COLO668 (cell line): ENCODE data around the gene ZNF366.

ENCODE experiments used
- DNase-seq: peaks from one replicate; lab custom pipeline; 2025; ENCODE audit not compliant: unreplicated experiment; lab: John Stamatoyannopoulos, UW

Gene ZNF366, protein sequence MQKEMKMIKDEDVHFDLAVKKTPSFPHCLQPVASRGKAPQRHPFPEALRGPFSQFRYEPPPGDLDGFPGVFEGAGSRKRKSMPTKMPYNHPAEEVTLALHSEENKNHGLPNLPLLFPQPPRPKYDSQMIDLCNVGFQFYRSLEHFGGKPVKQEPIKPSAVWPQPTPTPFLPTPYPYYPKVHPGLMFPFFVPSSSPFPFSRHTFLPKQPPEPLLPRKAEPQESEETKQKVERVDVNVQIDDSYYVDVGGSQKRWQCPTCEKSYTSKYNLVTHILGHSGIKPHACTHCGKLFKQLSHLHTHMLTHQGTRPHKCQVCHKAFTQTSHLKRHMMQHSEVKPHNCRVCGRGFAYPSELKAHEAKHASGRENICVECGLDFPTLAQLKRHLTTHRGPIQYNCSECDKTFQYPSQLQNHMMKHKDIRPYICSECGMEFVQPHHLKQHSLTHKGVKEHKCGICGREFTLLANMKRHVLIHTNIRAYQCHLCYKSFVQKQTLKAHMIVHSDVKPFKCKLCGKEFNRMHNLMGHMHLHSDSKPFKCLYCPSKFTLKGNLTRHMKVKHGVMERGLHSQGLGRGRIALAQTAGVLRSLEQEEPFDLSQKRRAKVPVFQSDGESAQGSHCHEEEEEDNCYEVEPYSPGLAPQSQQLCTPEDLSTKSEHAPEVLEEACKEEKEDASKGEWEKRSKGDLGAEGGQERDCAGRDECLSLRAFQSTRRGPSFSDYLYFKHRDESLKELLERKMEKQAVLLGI

DNA sequence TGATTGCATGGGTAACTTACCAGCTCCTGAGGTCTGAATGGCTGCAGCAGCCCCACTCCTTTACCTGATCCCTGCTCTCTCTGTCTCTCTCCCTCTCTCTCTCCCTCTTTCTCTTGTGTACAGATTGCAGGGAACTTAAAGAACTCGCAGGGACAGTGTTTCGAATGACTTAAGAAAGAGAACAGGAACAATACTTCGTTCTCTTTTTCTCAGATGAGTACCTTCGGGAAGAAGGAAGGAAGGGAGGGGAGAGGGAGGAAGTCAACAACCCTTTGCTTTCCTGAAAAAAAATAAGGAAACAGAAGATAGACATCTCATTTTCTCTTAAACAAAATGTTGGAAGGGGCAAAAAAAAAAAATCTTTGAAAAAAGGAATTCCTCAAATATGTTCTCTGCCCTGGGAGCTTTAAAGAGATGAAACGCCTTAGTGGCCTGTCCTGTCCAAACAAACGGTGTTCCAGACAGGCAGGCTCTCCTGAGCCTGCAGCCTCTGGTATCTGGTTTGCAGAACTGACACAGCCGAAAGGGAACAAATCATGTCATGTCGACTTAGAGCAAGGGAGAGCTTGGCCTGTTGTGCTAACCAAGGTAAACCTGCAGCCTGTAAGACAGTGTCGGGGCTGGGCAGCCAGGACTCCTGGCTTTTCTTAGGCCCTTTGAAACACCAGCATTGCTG lies at the start of gene ZNF366:
Gene ZNF366, minus strand, starts transcription at position 180 of the 676 bp plus-strand sequence. CDS start 45,914 bp downstream, outside the sequence.
- DNase-seq, result no peak

DNA sequence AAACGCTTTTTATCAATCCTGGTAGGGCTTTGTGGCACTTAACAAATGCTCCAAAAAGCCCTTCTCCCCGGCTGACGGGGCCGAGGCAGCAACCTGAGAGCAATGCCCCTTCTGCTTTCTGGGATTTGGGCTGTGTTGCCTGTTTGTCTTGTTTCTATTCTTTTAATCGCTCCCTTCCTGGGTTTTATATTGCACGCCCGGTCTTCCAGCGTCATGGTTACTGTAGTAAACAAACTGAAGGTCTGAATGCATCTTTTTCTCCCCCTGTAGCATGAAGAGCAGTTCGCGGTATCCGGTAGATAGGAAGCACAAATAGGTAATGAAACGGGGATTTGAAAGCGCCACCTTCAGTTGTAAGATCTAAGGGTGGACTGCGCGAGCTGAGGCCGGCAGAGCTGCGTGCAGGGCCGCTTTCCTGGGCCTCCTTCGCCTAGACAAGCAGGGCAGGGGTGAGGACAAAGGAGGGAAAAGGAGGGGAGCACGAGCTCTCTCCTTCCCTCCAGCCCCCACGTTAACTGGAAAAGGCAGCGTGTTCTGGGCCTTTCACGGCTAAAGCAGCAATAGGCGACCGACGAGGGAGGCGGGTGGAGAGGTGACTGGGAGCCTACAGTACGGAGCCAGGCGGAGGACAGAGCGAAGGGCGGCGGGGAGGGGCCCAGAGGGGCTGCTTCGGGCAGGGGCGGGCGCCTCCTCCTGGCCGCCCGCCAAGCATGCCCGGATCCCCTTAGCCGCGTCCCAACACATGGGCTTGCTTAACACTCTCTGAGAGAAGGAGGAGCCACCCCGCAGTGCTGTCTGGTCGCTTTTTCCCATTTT lies 49.3 kb upstream of the ZNF366 start:
- peak; percentile 65 for DNase-seq

DNA sequence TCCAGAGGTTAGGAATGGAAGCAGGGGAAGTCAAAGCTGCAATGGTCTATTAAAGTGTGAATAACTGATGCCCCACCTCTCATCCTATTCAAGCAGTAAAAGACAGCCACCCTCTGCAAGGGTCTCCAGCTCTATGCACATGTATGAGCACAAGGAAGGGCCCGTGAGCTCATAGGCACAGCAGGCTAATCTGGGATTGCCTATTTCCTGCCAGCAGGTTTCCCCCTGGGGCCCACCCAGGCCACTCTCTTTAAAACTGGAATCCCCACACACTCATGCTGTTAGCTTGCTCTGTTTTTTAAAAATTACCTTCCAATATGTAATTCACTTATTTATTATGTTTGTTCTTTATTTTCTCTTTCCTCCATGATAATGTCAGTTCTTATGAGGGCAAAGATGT lies 48.7 kb upstream of the ZNF366 start:
- peak; percentile 1 for DNase-seq

GRCh38 chr5:72554897-72555296 lies 47.7 kb upstream of the ZNF366 start:
- DNase-seq, result no peak

GRCh38 chr5:72552041-72552557 lies 44.9 kb upstream of the ZNF366 start:
- no peak for DNase-seq

DNA sequence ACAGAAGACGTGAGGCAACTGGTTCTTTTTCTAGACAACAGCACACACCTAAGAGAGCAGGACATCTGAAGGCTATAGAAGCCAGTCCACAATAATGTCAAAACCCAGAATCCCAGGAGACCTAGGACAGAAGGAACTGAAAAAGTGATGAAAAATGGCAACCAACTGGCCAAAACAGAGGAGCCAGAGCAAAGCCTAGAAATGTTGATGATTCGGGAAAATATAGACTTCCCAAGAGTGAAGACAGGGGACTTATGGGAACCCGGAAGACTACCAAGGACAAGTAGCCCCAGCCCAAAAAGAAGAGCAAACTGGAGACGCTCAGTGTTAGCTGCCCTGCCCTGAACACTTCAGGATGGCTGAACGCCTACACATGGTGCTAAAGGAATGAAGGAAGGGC lies 43.4 kb upstream of the ZNF366 start:
- DNase-seq, result no peak

DNA sequence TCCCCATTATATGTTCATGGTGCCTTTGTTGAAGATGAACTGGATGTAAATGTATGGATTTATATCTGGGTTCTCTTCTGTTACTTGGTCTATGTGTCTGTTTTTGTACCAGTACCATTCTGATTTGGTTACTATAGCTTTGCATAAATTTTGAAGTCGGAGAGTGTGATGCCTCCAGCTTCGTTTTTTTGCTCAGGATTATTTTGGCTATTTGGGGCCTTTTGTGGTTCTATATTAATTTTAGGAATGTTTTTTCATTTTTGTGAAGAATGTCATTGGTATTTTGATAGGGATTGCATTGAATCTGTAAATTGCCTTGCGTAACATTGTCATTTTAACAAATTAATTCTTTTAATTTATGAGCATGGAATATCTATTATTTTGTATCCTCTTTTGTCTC lies 36.6 kb upstream of the ZNF366 start:
- DNase-seq, result no peak

GRCh38 chr5:72543365-72543764 lies 36.2 kb upstream of the ZNF366 start:
- DNase-seq, result no peak

GRCh38 chr5:72542695-72543094 lies 35.5 kb upstream of the ZNF366 start:
- DNase-seq, result no peak

GRCh38 chr5:72541501-72542225 lies 34.5 kb upstream of the ZNF366 start:
- no peak for DNase-seq

DNA sequence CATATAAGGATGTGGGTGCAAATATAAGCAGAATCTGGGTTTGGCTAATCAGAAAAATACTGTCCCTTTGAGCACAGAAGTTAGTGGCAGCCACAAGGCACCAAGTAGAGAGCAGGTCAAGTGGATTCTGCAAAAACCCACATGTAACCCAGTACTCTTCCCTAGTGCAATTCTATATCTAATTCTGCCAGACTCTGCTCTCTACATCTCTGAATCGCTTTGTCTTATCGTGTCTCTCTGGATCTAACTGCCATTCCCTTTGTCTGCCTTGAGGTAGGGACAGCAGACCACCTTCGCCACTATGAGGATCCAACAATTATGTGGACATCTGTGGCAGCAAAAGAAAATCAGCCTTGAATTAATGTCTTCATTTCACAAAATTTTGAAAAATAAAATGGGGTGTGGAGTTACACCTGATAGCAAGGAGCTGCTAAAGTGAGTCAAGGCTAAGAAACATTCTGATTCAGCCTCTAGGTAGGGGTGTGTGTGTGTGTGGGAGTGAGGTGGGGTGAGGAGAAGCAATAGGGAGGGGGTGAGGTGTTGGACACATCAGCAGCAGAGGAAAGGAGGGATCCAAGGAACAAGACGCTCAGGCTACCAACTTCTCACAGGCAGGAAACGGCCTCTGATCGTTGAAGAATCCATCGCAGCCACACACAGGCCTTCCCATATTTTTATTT lies 33.7 kb upstream of the ZNF366 start:
- no peak for DNase-seq

DNA sequence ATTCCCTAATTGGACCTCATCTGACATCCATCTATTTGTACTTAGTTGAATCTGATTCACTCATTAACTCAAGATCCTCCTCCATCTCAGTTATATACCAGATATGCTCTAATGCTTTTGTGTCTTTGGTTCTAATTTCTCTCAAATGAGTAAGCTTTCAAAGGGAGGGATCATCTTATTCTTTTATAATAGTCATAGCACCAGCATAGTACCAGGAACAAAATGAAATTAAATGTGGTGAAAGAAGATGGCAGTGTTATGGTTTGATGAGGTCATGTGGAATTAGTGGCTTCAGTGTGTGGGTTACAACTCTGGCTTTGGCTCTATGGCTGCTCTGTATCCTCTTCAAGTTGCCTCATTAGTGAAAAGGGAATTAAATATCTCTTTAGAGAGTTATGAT lies 32.5 kb upstream of the ZNF366 start:
- no peak for DNase-seq

GRCh38 chr5:72539038-72539437 lies 31.8 kb upstream of the ZNF366 start:
- peak; percentile 2 for DNase-seq

DNA sequence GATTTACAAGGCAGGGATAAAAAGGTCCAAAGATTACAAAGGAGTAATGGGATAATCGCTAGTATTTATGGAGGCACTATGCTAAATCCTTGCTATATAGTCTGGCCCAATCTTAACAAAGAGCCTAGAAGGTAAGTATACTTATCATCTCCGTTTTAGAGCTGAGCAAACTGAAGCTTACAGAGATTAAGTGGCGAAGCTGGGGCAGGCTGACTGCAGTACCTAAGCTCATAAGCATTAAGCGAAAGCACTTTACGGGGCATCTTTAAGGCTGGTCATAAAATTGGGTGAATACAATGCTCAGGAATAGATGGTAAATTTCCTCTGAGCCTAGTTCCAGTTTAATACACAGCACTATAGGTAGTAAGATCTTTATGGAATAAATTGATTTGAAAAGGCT lies 30.0 kb upstream of the ZNF366 start:
- no peak for DNase-seq

DNA sequence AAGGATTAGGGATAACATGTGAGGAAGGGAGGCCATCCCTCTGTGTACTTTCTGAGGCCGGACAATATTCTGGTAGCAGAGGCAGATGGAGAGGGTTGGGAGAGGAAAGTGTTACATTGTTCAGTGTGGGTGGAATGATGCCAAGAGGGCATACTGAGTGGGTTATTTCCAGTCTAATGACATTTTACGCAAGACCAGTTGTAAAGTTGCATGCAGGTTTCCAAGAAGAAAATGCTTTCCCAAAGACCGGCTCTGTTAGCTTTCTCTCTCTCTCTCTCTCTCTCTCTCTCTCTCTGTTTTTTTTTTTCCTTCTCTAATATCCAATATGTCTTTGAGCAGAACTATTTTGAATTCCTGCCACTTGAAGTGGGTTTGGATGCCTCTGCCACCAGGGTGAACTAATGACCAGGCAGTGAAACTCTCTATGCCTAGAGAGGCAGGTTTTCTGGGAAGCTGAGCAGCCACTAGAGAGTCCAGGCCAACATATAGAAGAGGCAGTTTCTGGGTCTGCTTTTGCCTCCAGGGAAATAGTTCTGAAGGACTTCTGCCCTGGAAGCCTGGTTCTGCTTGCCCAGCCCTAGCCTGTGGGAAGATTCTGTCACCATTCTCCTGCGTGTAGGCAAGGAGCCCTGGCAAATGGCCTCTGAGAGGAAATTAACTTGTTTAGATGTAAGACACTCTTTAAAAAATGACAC lies 24.4 kb upstream of the ZNF366 start:
- DNase-seq, result no peak

- DNase-seq, result no peak
Measured at GRCh38 chr5:72530196-72530595, 23.0 kb upstream of the ZNF366 start.

DNA sequence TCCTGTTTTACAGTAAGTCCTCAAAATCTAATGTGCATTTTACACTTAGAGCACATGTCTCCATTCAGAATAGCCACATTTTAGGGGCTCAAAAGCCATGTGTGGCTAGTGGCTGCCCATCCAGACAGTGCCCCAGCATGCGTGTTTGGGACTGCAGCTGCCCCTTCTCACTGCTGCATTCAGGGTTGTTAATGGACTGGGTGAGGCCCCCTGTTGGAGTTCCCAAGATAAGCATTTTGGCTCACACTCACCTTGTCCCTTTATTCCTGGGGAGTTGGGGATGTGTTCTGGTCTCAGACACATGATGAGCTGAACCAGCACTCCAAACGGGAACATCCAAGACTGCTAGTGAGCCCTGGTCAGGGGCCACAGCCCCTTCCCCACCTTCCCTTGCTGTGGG lies 22.2 kb upstream of the ZNF366 start:
- DNase-seq, result no peak

DNA sequence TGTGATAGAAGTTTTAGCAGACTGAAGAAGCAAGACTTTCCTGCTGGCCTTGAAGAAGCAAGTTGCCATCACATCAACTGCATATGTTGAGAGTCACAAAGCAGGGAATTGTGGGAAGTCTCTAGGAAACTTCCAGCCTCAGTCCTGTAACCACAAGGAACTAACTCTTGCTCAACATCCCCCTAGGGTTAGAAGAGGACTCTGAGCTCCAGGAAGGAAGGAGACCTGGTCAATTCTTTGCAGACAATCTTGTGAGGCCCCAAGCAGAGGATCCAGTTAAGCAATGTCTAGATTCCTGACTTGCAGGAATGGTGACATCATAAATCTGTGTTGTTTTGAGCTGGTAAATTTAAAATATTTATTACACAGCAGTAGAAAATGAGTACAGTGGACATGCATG lies 18.6 kb upstream of the ZNF366 start:
- DNase-seq, result no peak
